HepG2 (cell line): ENCODE measurements around the gene FN1. TPM values are rescaled to one million over a fixed set of nuclear protein-coding genes. Genes with fewer than 3 reads are reported as not detected.
A peak's percentile ranks its signal among the peaks of the same experiment; 100 is the strongest.

Experiments used
- ATAC-seq: fragments of 200-7000 bp; cut with Tn5 transposase; 3 replicates; pipeline ENCODE4 v1.9.1; 2020; ENCODE audit warnings: mild to moderate bottlenecking, moderate library complexity
- BruUV-seq: library from RNA; stranded (reverse); fragments of 400-500 nt; replicated peaks from 2 replicates; lab custom pipeline; 2021; lab: Mats Ljungman, UMichigan
- CTCF ChIA-PET: fragments of 300-600 bp; formaldehyde crosslinking; extraction: SDS; loops from one replicate; lab custom pipeline; 2021; ENCODE audit warnings: low total read pairs, inconsistent platforms, low intra/inter-chr PET ratio; lab: Yijun Ruan, JAX
- POLR2A ChIA-PET: fragments of 350-600 bp; sonication (Branson Sonifier 250); formaldehyde crosslinking; loops from one replicate; lab custom pipeline; 2020; ENCODE audit warnings: antibody characterized with exemption, inconsistent platforms; lab: Yijun Ruan, JAX
- DNase-seq: peaks from one replicate; pipeline ENCODE4 v3.0.0-alpha.2; 2015; ENCODE audit warnings: low spot score
- FAIRE-seq: peaks from 3 replicates; lab custom pipeline; 2011; peaks lifted over from hg19 to GRCh38; lab: Jason Lieb, UNC
- H2AFZ ChIP-seq: one replicate; pipeline ENCODE4 v1.6.1; 2011; ENCODE audit warnings: low read length, inconsistent platforms
- H3K27ac ChIP-seq: fragments of 300-600 bp; 3 replicates; pipeline ENCODE4 v1.8.0; 2011; ENCODE audit warnings: mixed run types, mild to moderate bottlenecking, mixed read lengths, low read length, inconsistent platforms; ENCODE audit not compliant: insufficient read depth; ENCODE audit errors: extremely low read length
- H3K27me3 ChIP-seq, 2 experiments: fragments of 200-600 bp in 1 of 2; 2 replicates in 1 of 2; 3 replicates in 1 of 2; pipeline versions ENCODE4 v1.6.0 to v1.8.0; 2011; ENCODE audit warnings: low read length in 2 of 2, mild to moderate bottlenecking in 2 of 2, moderate library complexity in 2 of 2, inconsistent platforms in 1 of 2; ENCODE audit not compliant: insufficient read depth in 2 of 2, control insufficient read depth in 1 of 2
- H3K36me3 ChIP-seq, 2 experiments: fragments of 200-600 bp in 1 of 2; replicated peaks in 1 of 2; 2 replicates in 1 of 2; 3 replicates in 1 of 2; pipeline versions ENCODE4 v1.5.1 to v1.8.0; 2011; ENCODE audit warnings: low read length in 2 of 2, inconsistent platforms in 1 of 2; ENCODE audit not compliant: insufficient read depth in 2 of 2, control insufficient read depth in 1 of 2
- H3K4me1 ChIP-seq: 2 replicates; pipeline ENCODE4 v1.5.1; 2012; ENCODE audit warnings: low read length, inconsistent platforms; ENCODE audit not compliant: insufficient read depth
- H3K4me2 ChIP-seq: 2 replicates; pipeline ENCODE4 v1.6.0; 2011; ENCODE audit warnings: low read depth, low read length, inconsistent platforms
- H3K4me3 ChIP-seq, 3 experiments: fragments of 200-600 bp in 1 of 3; sonication (generic), shearing (Covaris generic) in 1 of 3; replicated peaks in 1 of 3; 2 replicates each; pipeline ENCODE4 v1.5.1; 2011 to 2016; ENCODE audit warnings: low read length in 3 of 3, inconsistent platforms in 2 of 3, low read depth in 2 of 3, mild to moderate bottlenecking in 2 of 3, control low read depth in 1 of 3, mixed read lengths in 1 of 3; ENCODE audit not compliant: insufficient read depth in 1 of 3
- H3K79me2 ChIP-seq: one replicate; pipeline ENCODE4 v1.6.1; 2011; ENCODE audit warnings: low read length, inconsistent platforms; ENCODE audit not compliant: insufficient read depth
- H3K9ac ChIP-seq: 2 replicates; pipeline ENCODE4 v1.6.0; 2011; ENCODE audit warnings: mild to moderate bottlenecking, low read depth, low read length, inconsistent platforms; ENCODE audit not compliant: insufficient read depth
- H3K9me3 ChIP-seq: 2 replicates; pipeline ENCODE4 v1.5.1; 2012; ENCODE audit warnings: mild to moderate bottlenecking, low read length
- H4K20me1 ChIP-seq: 2 replicates; pipeline ENCODE4 v1.6.0; 2011; ENCODE audit warnings: inconsistent platforms, mild to moderate bottlenecking, low read length, moderate library complexity; ENCODE audit not compliant: insufficient read depth
- ARNT ChIP-seq: fragments of 450-650 bp; IDR thresholded peaks from 2 replicates; pipeline ENCODE4 v1.6.1; 2017
- CSRNP1 ChIP-seq: sonication (generic); formaldehyde crosslinking; IDR thresholded peaks from 2 replicates; pipeline ENCODE4 v1.8.1; 2023; ENCODE audit warnings: mild to moderate bottlenecking, missing genetic modification reagents
- LRRFIP1 ChIP-seq: sonication (generic); formaldehyde crosslinking; conservative IDR thresholded peaks from 2 replicates; pipeline ENCODE4 v1.4.0; 2020; ENCODE audit warnings: missing genetic modification reagents
- MEF2D ChIP-seq: sonication (generic); formaldehyde crosslinking; IDR thresholded peaks from 2 replicates; pipeline ENCODE4 v1.5.1; 2020; ENCODE audit warnings: mild to moderate bottlenecking, missing genetic modification reagents
- PAF1 ChIP-seq: IDR thresholded peaks from 2 replicates; pipeline ENCODE4 v1.6.1; 2016; ENCODE audit warnings: missing genetic modification reagents, missing compliant biosample characterization
- POLR2A ChIP-seq, 2 experiments: IDR thresholded peaks; 2 replicates each; pipeline ENCODE4 v1.6.1; 2011; ENCODE audit warnings: low read depth in 2 of 2, low read length in 2 of 2, mild to moderate bottlenecking in 1 of 2, moderate library complexity in 1 of 2; ENCODE audit not compliant: insufficient read depth in 1 of 2
- RBFOX2 ChIP-seq: fragments of 200-400 bp; formaldehyde crosslinking; IDR thresholded peaks from 2 replicates; pipeline ENCODE4 v1.6.1; 2017; ENCODE audit warnings: low read depth, mild to moderate bottlenecking, low read length
- RBM22 ChIP-seq: fragments of 200-400 bp; formaldehyde crosslinking; optimal IDR thresholded peaks from 2 replicates; pipeline ENCODE3; 2017; ENCODE audit warnings: mild to moderate bottlenecking, low read length, moderate library complexity
- ZFP36 ChIP-seq: fragments of 150-350 bp; IDR thresholded peaks from 2 replicates; pipeline ENCODE4 v1.6.1; 2018; ENCODE audit warnings: borderline replicate concordance, low read length, low read depth; ENCODE audit not compliant: partially characterized antibody
- ZFP36L2 ChIP-seq: sonication (generic); formaldehyde crosslinking; IDR thresholded peaks from 2 replicates; pipeline ENCODE4 v1.4.0; 2020; ENCODE audit warnings: missing genetic modification reagents
- ZHX2 ChIP-seq, 2 experiments: sonication (generic) in 1 of 2; formaldehyde crosslinking in 1 of 2; IDR thresholded peaks; 2 replicates each; pipeline versions ENCODE4 v1.6.1 to v1.9.0; 2014 to 2022; ENCODE audit warnings: antibody characterized with exemption in 1 of 2, borderline replicate concordance in 1 of 2, inconsistent platforms in 1 of 2, low read depth in 1 of 2, missing genetic modification reagents in 1 of 2
- ZNF121 ChIP-seq: sonication (generic); formaldehyde crosslinking; IDR thresholded peaks from 2 replicates; pipeline ENCODE4 v1.5.0; 2020; ENCODE audit warnings: mild to moderate bottlenecking, missing genetic modification reagents
- ZNF180 ChIP-seq: sonication (generic); formaldehyde crosslinking; IDR thresholded peaks from 2 replicates; pipeline ENCODE4 v1.4.0; 2020; ENCODE audit warnings: low read depth, missing genetic modification reagents, borderline replicate concordance
- WGBS: methylation state at CpG from one replicate; pipeline ENCODE4 v1.1.6; 2017; ENCODE audit warnings: low lambda C conversion rate; 5-methylcytosine and 5-hydroxymethylcytosine counted together
- in situ Hi-C: cut with HindIII; loops from 2 replicates; pipeline ENCODE4 v1.10.0; 2017; ENCODE audit warnings: low pct_unique_long_range_greater_than_20kb; ENCODE audit not compliant: extremely low pct_ligation_motif_present
- intact Hi-C: fragments of 100-400 bp; cut with micrococcal nuclease; formaldehyde crosslinking; loops from one replicate; pipeline ENCODE4 v1.10.0; 2022; ENCODE audit not compliant: unreplicated experiment
- polyA plus RNA-seq, 8 experiments: library from polyadenylated mRNA; depleted of rRNA in 3 of 8; stranded (reverse) in 7 of 8; unstranded in 1 of 8; fragments of >200 nt; fragmentation: Illumina TruSeq in 4 of 8; extraction: Trizol in 4 of 8; gene quantifications; 2 replicates each; pipeline versions ENCODE4 v1.2.1 to v1.2.3, GENCODE V29; 2011 to 2016; ENCODE audit warnings: low read depth in 4 of 8, missing spikeins in 1 of 8, mixed read lengths in 1 of 8; ENCODE audit not compliant: insufficient read depth in 1 of 8
- total RNA-seq, 5 experiments: library from RNA; depleted of rRNA; stranded (reverse); fragments of >200 nt; fragmentation: Illumina TruSeq; extraction: Trizol; gene quantifications; 2 replicates each; pipeline ENCODE4 v1.2.3, GENCODE V29; 2016; ENCODE audit warnings: low read depth in 1 of 5

FN1 gene
- total and polyA plus RNA-seq, 2 of the 13 experiments (the other 11 are each of a cell fraction or from before 2014, with no cell fraction given): 1,847 to 6,471 TPM

GRCh38 chr2:215411941-215412743, 23.7 kb downstream of the FN1 start:
- Histone ChIP-seq H4K20me1 (0 out of 2 replicates have a peak, but pooled peaks cover 2% of the 10 kb centered on the region), H3K79me2 (peaks cover 18% of the 10 kb centered on the region), H3K4me1 (peaks cover 70% of the 10 kb centered on the region), H2AFZ (no peak overlapping the region), H3K9me3 (no peaks in the 10 kb centered on the region), H3K4me2 (no peak overlapping the region), H3K27me3 (no peaks in the 10 kb centered on the region), H3K36me3 (peaks cover 40 to 84% of the 10 kb centered on the region in 2 experiments), H3K4me3 (no peak overlapping the region), H3K9ac (no peak overlapping the region), H3K27ac (no peak overlapping the region)
- ChIA-PET POLR2A (interaction anchor here (0.7 to 2.5 kb wide), 4 partner anchors 12 to 100 kb away, joined by 3 to 12 read pairs (median 3); partner anchors contain the start of gene ATIC), CTCF (interaction anchor here (0.6 kb wide), 1 partner anchor 671 kb away, joined by 3 read pairs; no protein-coding TSS in a partner anchor)
- intact Hi-C loops (no loop called here), in situ Hi-C loops (no loop called here)
- no peak for ATAC-seq
- FAIRE-seq: no peak
- TSS peak; percentile 0 for BruUV-seq
- DNase-seq: no peak
- 98% methylated on average over 9 of the region's 9 CpGs for WGBS
- TF ChIP-seq CSRNP1 (CRISPR knock-in tag) (0 out of 2 replicates have a peak, but pooled peaks have one; percentile 30), ZNF121 (CRISPR knock-in tag) (no peak), ZHX2 (IDR thresholded peaks at IDR 0.05; ENCODE audit: low read depth) (no peak), ZHX2 (CRISPR knock-in tag; IDR thresholded peaks at IDR 0.05; ENCODE audit: borderline replicate concordance) (no peak), PAF1 (peak; percentile 78; the same call in 1 of the 2 replicates), ZNF180 (CRISPR knock-in tag) (no peak), MEF2D (CRISPR knock-in tag) (no peak), ZFP36 (no peak), POLR2A (IDR thresholded peaks at IDR 0.05; ENCODE audit: insufficient read depth in 1 of 2, low read depth in 2 of 2, low read length in 2 of 2) (peak in 1 of 2 experiments; percentile 28; a peak in 1 of 4 replicates), RBFOX2 (peak; percentile 85), ZFP36L2 (CRISPR knock-in tag) (no peak), ARNT (no peak), LRRFIP1 (no peak), RBM22 (peak; percentile 91)
